T-helper 2 cell treated with Interferon-gamma antibody and Interleukin-4, amounts not matched to agents 100 ng/mL and 5 ng/mL, for 36 hours (primary cell): ENCODE measurements around the gene PLEKHM2. TPM values are rescaled to one million over a fixed set of nuclear protein-coding genes. Genes with fewer than 3 reads are reported as not detected.

Experiments used
- intact Hi-C: fragments of 100-400 bp; cut with micrococcal nuclease; formaldehyde crosslinking; loops from one replicate; pipeline ENCODE4 v1.15.1; 2023
- total RNA-seq: library from RNA; stranded (reverse); gene quantifications from 2 replicates; pipeline ENCODE4 v1.2.3, GENCODE V29; 2022

The PLEKHM2 gene
- total RNA-seq, 1 donor from 2014 or later, result 49.3 TPM

DNA sequence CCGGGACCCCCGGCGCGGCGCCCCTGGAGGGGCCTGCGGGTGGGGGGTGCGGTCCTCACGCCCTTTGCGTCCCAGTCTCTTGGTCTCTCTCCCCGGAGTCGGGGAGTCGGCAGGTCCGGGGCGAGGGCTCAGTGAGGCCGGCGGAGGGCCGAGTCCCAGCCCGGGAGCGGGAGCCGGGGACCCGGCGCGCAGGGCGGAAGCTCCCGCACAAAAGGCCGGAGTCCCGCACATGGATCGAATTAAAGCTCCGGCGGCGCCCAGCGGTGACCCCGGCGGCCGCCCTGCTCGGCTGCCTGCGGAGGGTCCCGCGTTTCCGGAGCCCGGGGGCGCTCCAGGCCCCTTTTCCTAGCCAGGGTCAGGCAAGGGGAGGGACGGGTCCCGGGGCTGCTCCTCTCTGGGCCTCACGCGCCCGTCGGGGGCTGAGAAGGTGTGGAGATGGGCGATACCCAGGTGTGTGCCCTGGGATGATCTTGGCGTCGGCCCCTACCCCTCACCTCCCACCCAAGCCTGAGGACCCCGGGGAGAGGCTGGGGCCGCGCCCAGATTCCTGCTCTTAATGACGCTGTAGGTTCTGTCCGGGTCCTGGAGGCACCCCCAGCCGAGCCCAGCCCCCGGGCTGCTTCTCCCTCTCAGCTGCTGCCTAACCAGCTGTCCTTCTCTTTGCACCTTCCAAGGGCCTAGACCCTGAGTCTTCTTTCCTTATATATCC is 75.0 kb downstream of the PLEKHM2 start:
- intact Hi-C loops, result no loop called here

DNA sequence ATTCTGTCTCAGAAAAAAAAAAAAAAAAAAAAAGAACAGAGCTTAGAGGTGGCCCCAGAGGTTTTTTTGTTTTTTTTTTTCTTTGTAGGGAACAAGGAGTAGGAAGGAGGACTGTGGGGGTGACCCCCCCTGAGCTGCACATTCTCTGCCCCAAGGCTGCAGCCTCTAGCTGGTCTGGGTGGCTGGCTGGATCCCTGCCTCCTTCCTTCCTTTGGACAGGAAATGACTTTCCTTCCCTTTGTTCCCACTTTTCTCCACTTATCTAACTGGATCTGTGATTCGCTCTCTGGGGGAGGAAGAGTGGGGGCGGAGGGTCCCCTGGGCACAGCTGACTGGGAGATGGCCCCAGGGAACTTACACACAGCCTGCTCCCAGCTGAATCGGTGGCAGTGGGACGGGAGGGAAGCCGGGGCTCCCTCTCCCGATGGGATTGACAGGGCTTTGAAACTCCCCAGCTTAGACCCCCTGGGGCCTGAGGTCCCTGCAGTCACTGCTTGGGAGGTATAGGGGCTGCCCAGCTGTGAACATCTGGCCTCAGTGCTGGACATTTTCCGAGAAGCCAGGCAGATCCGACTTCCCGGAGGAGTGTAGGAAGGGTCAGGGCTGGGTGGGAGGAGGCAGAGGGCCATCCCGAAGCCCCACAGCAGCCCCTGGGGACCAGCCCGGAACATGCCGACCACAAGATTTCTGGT is 76.5 kb downstream of the PLEKHM2 start:
- intact Hi-C loops, result no loop called here

DNA sequence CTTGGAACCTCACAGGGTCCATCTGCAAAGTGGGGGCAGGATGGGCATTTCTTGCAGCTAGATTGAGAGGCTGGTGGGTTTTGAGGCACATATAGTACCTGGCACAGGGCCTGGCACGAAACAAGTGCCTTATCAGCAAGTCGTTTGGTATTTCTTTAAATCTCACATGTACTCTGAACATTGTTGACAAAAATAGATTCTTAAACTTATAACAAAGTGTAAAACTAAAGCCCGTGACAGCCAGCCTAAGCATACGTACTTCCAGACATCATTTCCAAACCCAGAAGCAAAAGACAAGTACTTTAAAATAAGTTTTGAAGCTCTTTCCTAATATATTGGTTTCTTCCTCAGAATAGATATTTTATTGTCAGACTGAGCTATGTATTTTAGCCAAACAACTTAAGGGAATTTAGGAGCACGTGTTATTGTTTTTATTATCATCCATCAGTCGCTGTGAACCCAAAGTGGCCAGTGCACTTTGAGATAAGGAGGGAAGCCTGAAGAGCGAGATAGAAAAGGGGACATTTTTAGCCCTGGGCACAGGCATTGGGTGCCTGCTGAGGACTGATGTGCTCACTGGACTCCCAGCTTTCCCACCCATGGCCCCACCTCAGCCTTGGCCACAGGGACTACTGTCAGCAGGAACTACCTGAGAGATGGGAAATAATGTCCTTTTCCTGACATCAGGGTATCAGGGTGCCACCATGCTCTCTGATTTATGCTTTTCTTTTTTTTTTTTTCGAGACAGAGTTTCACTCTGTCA is 77.4 kb downstream of the PLEKHM2 start:
- intact Hi-C loops, result no loop called here

DNA sequence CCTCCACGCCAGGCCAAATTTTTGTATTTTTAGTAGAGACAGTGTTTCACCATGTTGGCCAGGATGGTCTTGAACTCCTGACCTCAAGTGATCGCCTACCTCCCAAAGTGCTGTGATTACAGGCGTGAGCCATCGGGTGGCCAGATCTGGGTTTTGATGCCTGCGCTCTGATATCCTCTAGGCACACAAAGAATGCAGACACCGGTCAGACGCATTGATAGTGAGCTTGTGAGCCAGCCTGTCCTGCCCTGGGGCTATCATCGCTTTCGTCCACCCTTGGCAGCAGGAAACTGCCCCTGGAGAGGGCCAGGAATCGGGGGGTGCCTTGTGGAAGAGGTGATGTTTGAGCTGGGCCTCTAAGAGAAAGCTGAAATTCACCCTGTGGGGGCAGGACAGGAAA is 78.4 kb downstream of the PLEKHM2 start:
- intact Hi-C loops, result no loop called here

DNA sequence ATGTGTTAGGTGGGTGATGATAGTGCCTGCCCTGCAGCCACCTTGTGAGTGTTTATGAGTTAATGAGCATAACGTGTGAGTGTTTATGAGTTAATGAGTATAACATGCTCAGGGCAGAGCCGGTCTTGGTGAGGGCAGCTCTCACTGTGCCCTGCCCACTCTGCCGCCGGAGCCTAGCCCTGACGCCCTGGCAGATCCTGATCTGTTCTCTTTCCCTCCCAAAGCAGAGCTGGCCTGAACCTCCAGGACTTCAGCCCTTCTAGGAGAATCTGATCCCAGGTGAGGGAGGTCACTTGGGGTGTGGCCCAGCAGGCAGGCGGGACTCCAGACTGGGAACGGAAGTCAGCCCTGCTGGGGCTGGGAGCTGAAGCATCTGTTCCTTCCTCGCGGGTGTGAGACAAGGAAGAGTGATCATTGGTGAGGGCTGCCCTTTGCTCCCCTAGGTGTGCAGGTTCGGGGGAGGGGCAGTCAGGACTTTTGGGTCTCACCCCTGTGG is 80.2 kb downstream of the PLEKHM2 start:
- intact Hi-C loops, result no loop called here

DNA sequence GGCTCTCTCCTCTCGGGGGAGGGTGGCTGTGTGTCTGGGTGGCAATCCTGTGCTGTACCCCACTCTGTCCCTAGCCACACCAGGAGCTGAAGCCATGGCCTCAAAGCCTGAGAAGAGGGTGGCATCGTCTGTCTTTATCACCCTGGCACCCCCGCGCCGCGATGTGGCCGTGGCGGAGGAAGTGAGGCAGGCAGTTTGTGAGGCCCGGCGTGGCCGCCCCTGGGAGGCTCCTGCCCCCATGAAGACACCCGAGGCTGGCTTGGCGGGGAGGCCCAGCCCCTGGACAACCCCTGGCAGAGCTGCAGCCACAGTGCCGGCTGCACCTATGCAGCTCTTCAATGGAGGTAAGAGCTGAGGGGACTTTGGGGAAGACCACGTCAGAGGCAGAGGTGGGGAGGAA is 80.8 kb downstream of the PLEKHM2 start:
- intact Hi-C loops, result no loop called here

DNA sequence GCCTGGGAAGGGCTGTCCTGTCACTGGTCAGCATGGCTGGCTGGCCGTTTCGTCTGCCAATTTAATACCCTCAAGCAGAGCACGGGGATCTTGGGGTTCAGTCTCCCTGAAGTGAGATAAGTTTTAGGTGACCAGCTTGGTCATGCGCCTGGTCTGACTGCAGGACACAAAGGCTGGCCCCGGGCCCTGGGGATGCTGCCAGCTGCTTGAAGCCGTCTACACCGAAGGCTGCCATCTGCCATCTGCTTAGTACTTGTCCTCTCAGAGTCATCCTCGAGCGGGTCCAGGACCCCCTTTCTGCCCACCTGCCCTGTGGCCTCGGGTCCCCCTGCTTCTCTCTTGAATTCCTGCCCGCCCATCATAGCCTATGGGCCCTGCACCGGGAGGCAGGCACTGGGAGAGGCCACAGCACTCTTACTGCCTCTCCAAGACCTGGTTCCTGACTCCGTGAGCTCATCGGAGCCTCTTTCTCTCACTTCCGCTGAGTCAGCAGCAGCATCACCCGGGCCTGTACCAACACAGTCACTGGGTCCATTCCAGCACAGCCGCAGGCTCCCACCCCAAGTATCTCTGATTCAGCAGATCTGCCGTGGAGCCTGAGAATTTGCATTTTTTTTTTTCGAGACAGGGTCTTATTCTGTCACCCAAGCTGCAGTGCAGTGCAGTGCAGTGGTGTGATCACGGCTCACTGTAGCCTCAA is 81.5 kb downstream of the PLEKHM2 start:
- intact Hi-C loops, result no loop called here

DNA sequence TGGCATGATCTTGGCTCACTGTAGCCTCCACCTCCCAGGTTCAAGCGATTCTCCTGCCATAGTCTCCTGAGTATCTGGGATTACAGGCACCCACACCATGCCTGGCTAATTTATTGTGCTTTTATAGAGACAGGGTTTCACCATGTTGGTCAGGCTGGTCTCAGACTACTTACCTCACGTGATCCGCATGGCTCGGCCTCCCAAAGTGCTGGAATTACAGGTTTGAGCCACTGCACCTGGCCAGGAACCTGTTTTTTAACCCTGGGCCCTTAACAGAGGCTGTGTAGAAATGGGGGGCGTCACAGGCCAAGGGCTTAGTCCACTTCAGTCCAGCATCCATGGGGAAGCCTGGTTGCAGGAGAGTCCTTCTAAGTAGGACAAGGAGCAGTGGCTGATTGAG is 83.8 kb downstream of the PLEKHM2 start:
- intact Hi-C loops, result no loop called here

DNA sequence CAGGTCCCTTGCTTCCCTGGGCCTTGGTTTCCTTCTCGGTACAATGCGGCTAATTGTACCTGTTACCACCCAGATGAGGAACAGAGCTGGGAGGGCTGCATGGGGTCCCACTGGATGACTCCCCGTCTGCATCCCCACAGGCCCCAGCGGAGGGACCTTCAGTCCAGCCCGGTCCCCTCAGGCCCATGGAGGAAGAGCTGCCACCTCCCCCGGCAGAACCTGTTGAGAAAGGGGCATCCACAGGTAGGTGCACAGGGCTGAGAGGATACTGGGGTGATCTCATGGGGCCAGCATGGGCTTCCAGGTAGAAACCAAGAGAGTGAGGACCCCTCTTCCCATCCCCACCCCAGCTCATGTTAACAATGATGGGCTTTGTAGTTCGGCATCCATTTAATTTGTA is 84.3 kb downstream of the PLEKHM2 start:
- intact Hi-C loops, result no loop called here

DNA sequence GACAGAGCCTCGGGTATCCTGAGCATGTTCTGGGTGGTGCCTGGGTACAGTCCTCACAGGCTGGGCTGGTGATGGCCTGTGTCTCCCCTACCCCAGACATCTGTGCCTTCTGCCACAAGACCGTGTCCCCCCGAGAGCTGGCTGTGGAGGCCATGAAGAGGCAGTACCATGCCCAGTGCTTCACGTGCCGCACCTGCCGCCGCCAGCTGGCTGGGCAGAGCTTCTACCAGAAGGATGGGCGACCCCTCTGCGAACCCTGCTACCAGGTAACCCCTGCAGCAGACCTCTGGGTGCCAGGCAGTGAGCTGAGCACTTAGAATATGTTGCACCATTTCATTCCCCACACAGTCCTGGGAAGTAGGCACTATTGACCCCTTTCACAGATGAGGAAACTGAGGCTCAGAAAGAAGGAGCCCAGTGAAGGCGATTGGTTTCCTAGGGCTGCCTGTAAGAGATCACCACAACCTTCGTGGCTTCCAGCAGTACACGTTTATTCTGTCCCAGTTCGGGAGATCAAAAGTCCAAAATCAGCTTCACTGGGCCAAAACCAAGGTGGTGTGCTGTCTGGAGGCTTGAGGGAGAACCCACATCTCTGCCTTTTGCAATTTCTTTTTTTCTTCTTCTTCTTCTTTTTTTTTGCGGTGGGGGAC is 86.3 kb downstream of the PLEKHM2 start:
- intact Hi-C loops, result no loop called here

DNA sequence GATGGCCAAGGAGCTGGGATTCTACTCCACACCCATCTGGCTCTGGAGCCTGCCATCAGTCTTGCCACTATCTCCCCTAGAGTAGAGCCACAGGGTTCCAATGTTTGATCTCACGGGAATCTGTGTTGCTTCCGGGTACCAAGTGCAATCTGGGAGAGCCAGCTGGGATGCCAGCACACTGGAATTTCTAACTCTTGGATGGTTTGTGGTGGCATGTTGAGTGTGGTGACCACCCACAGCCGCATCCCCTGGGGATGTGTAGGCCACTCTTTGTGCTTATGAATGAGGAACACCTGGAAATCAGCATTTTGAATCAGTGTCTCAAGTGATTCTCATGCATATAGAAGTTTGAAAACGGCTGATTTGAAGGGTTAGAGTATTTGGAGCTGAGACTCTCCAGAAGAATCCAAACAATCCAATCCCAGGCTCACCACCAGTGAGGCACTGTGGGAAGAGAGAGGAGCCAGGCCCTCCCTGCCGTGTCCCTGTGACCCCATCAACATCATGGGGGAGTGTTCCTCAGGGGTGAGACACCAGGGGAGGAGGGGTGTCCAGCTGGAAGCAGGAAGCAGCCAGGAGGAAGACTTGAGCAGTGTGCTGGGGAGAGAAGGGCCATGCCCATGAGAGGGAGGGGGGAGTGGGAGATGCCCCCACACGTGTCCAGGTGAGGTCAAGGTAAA is 87.9 kb downstream of the PLEKHM2 start:
- intact Hi-C loops, result no loop called here

DNA sequence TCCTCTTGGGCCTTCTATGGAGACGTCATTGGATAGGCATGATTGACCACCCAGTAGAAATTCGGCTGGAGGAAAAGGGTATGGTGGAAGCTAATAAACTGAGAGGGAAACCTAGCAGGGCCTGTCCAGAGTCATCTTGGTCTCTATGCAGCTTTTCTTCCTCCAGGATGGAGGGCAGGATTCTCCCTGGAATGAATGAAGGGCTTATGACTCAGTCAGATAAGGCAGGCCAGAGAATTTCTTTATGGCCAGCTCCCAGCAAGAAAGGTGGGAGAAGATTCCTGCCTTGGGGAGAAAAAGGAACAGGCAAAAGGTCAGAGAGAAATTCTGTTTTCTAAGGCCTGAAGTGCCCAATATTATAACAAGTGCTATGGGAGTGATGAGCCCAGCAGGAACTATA is 91.6 kb downstream of the PLEKHM2 start:
- intact Hi-C loops, result no loop called here

DNA sequence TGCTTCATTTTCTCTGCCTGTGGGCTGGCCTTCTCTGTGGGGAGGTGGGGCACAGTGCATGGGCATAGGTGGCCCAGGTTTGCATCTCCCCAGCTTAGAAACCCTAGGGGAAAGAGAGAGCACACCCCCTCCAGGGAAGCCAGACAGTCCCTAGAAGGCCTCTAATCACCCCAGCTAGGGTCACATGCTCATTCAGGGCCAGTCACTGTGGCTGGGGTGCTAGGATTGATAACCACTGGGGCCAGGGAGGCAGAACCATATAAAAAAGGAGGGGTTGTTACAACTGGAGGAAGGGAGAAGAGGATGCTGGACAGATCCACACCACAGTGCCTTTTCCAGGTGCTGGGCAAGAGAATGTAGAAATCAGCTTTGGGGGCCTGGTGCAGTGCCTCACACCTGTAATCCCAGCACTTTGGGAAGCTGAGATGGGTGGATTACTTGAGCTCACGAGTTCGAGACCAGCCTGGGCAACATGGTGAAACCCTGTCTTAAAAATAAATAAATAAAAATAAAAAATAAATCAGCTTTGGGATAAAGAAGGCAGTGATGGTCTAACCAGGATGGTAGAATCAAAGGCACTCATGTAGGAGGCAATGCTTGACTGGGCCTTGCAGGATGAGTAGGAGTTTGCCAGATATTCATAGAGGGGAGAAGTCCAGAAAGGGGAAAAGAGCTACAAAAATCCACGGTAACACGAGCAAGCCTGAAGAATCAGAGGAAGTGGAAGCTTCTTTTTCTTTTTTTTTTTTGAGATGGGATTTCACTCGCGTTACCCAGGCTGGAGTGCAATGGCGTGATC is 94.0 kb downstream of the PLEKHM2 start:
- intact Hi-C loops, result no loop called here

Other genes starting within 250 kb of the PLEKHM2 start
- 0.66 and 1.0 TPM in 2 replicates for gene CTRC, start 245.9 kb upstream of the PLEKHM2 start, total RNA-seq
- gene CELA2A, start 227.6 kb upstream of the PLEKHM2 start, total RNA-seq, result not detected in 2 replicates
- not detected in 2 replicates for gene CELA2B, start 208.2 kb upstream of the PLEKHM2 start, total RNA-seq
- gene CASP9, start 160.1 kb upstream of the PLEKHM2 start, total RNA-seq, result 17.4 and 18.3 TPM in 2 replicates
- gene DNAJC16, start 157.5 kb upstream of the PLEKHM2 start, total RNA-seq, result 18.5 and 20.6 TPM in 2 replicates
- 20.2 and 20.4 TPM in 2 replicates for gene AGMAT, start 99.3 kb upstream of the PLEKHM2 start, total RNA-seq
- gene DDI2, start 66.9 kb upstream of the PLEKHM2 start, total RNA-seq, result 32.9 and 33.7 TPM in 2 replicates
- gene SLC25A34, start 51.9 kb downstream of the PLEKHM2 start, total RNA-seq, result 2.1 and 2.5 TPM in 2 replicates
- not detected in 2 replicates for gene TMEM82, start 58.2 kb downstream of the PLEKHM2 start, total RNA-seq
- gene FBLIM1, start 74.5 kb downstream of the PLEKHM2 start, total RNA-seq, result not detected in 2 replicates
- gene UQCRHL, start 123.3 kb downstream of the PLEKHM2 start, total RNA-seq, result 1.4 and 1.9 TPM in 2 replicates
- 63.0 and 64.1 TPM in 2 replicates for gene SPEN, start 163.4 kb downstream of the PLEKHM2 start, total RNA-seq